K562 (cell line): Measurements from ENCODE around the gene DOK3. TPM values are rescaled to one million over a fixed set of nuclear protein-coding genes. Genes with fewer than 3 reads are reported as not detected.

ENCODE experiments used
- CBX3 ChIP-seq, 2 experiments: IDR thresholded peaks; 1 replicate in 1 of 2; 2 replicates in 1 of 2; pipeline ENCODE4 v1.6.1; 2012; ENCODE audit warnings: inconsistent platforms in 2 of 2, low read length in 2 of 2, borderline replicate concordance in 1 of 2, control low read depth in 1 of 2
- CC2D1A ChIP-seq: fragments of 450-650 bp; IDR thresholded peaks from 2 replicates; pipeline ENCODE4 v1.6.1; 2017; ENCODE audit warnings: mild to moderate bottlenecking
- CCNT2 ChIP-seq: IDR thresholded peaks from 2 replicates; pipeline ENCODE4 v1.6.1; 2011; ENCODE audit warnings: borderline replicate concordance, low read depth, mild to moderate bottlenecking, moderate library complexity, mixed read lengths, low read length; ENCODE audit not compliant: insufficient read length; ENCODE audit errors: extremely low read depth
- CREB1 ChIP-seq, 2 experiments: sonication (generic) in 1 of 2; formaldehyde crosslinking in 1 of 2; IDR thresholded peaks; 2 replicates each; pipeline versions ENCODE4 v1.6.1 to v1.8.0; 2012 to 2022; ENCODE audit warnings: inconsistent platforms in 1 of 2, mild to moderate bottlenecking in 1 of 2, missing genetic modification reagents in 1 of 2, moderate library complexity in 1 of 2
- E2F3 ChIP-seq: fragments of 250-450 bp; sonication (Bioruptor Pico); IDR thresholded peaks from 2 replicates; pipeline ENCODE4 v1.4.0; 2020; ENCODE audit warnings: mild to moderate bottlenecking
- ELF1 ChIP-seq: fragments of 200-800 bp; sonication (Bioruptor generic); IDR thresholded peaks from 2 replicates; pipeline ENCODE4 v1.6.1; 2016; ENCODE audit warnings: missing genetic modification characterization, missing compliant biosample characterization
- ELF2 ChIP-seq: fragments of 250-450 bp; sonication (Bioruptor Pico); IDR thresholded peaks from 2 replicates; pipeline ENCODE4 v1.5.0; 2021; ENCODE audit warnings: mild to moderate bottlenecking
- ETV1 ChIP-seq: fragments of 450-650 bp; conservative IDR thresholded peaks from 2 replicates; pipeline ENCODE4 v1.6.1; 2016; ENCODE audit warnings: missing genetic modification characterization, control low read depth, low read depth, missing compliant biosample characterization
- FOXO4 ChIP-seq: fragments of 450-650 bp; formaldehyde crosslinking; IDR thresholded peaks from 2 replicates; pipeline ENCODE4 v1.4.0; 2020; ENCODE audit warnings: mild to moderate bottlenecking, moderate library complexity
- KAT2B ChIP-seq: IDR thresholded peaks from one replicate; pipeline ENCODE4 v1.6.1; 2012; ENCODE audit warnings: low read depth, mild to moderate bottlenecking, control low read depth, inconsistent platforms, low read length, moderate library complexity
- KLF6 ChIP-seq: fragments of 250-450 bp; sonication (Bioruptor Pico); IDR thresholded peaks from 2 replicates; pipeline ENCODE4 v1.4.0; 2020; ENCODE audit warnings: mild to moderate bottlenecking, moderate library complexity, borderline replicate concordance
- MYC ChIP-seq, 2 experiments: fragments of 250-450 bp in 1 of 2; sonication (Bioruptor Pico) in 1 of 2; IDR thresholded peaks; 2 replicates each; pipeline versions ENCODE4 v1.5.1 to v1.6.1; 2012 to 2021; ENCODE audit warnings: low read depth in 2 of 2, borderline replicate concordance in 1 of 2, improper control_type of control experiment in 1 of 2, low read length in 1 of 2, mild to moderate bottlenecking in 1 of 2, moderate library complexity in 1 of 2
- NR1H2 ChIP-seq: sonication (generic); formaldehyde crosslinking; IDR thresholded peaks from 2 replicates; pipeline ENCODE4 v1.4.0; 2020; ENCODE audit warnings: mild to moderate bottlenecking, missing genetic modification reagents
- RBM15 ChIP-seq: fragments of 200-400 bp; formaldehyde crosslinking; IDR thresholded peaks from 2 replicates; pipeline ENCODE4 v1.6.1; 2018; ENCODE audit warnings: mild to moderate bottlenecking, low read length, moderate library complexity; ENCODE audit not compliant: insufficient read depth
- SP1 ChIP-seq: sonication (generic); formaldehyde crosslinking; IDR thresholded peaks from 2 replicates; pipeline ENCODE4 v1.8.1; 2022; ENCODE audit warnings: mild to moderate bottlenecking, missing genetic modification reagents
- SRF ChIP-seq, 2 experiments: fragments of 250-450, 450-650 bp in 1 of 2; sonication (Bioruptor Pico) in 1 of 2; sonication (generic) in 1 of 2; formaldehyde crosslinking; IDR thresholded peaks; 2 replicates each; pipeline versions ENCODE4 v1.5.0 to v1.5.1; 2020 to 2022; ENCODE audit warnings: mild to moderate bottlenecking in 1 of 2, missing genetic modification reagents in 1 of 2
- TEAD4 ChIP-seq, 2 experiments: sonication (generic) in 1 of 2; formaldehyde crosslinking in 1 of 2; IDR thresholded peaks; 2 replicates each; pipeline versions ENCODE4 v1.6.1 to v1.8.0; 2012 to 2022; ENCODE audit warnings: borderline replicate concordance in 1 of 2, inconsistent platforms in 1 of 2, low read length in 1 of 2, mild to moderate bottlenecking in 1 of 2, missing genetic modification reagents in 1 of 2
- ZBTB43 ChIP-seq: sonication (generic); formaldehyde crosslinking; IDR thresholded peaks from 2 replicates; pipeline ENCODE4 v1.8.0; 2023; ENCODE audit warnings: mild to moderate bottlenecking, missing genetic modification reagents
- polyA plus RNA-seq, 8 experiments: library from polyadenylated mRNA; depleted of rRNA in 4 of 8; stranded (reverse) in 5 of 8; unstranded in 3 of 8; fragments of >200 nt; fragmentation: Nextera tagmentation in 2 of 8; fragmentation: Illumina TruSeq in 1 of 8; extraction: Ambion mirVana in 2 of 8; extraction: Trizol in 1 of 8; gene quantifications; 2 replicates each; pipeline versions ENCODE4 v1.2.1 to v1.2.3, GENCODE V29; 2011 to 2014; ENCODE audit warnings: inconsistent platforms in 1 of 8, missing spikeins in 1 of 8
- total RNA-seq, 7 experiments: library from RNA; depleted of rRNA in 6 of 7; stranded (reverse); fragments of >200 nt in 6 of 7; fragmentation: Illumina TruSeq in 2 of 7; extraction: Trizol in 2 of 7; gene quantifications; 2 replicates each; pipeline versions ENCODE4 v1.2.1 to v1.2.3, GENCODE V29; 2011 to 2021; ENCODE audit warnings: low replicate concordance in 1 of 7
- TF ChIP-seq, protein P1 (sequence below): fragments of 250-450 bp; sonication (Bioruptor Pico); IDR thresholded peaks from 2 replicates; pipeline ENCODE4 v1.5.0; 2021; ENCODE audit warnings: mild to moderate bottlenecking, borderline replicate concordance
- TF ChIP-seq, protein P2 (sequence below): fragments of 200-800 bp; sonication (Bioruptor generic); IDR thresholded peaks from 2 replicates; pipeline ENCODE4 v1.6.1; 2017; ENCODE audit warnings: missing genetic modification characterization, missing compliant biosample characterization

Gene DOK3
- total and polyA plus RNA-seq, 9 of the 15 experiments (the other 6 are each of a cell fraction or from before 2014, with no cell fraction given): 1.3 to 23.0 (median 8.0) TPM

DNA sequence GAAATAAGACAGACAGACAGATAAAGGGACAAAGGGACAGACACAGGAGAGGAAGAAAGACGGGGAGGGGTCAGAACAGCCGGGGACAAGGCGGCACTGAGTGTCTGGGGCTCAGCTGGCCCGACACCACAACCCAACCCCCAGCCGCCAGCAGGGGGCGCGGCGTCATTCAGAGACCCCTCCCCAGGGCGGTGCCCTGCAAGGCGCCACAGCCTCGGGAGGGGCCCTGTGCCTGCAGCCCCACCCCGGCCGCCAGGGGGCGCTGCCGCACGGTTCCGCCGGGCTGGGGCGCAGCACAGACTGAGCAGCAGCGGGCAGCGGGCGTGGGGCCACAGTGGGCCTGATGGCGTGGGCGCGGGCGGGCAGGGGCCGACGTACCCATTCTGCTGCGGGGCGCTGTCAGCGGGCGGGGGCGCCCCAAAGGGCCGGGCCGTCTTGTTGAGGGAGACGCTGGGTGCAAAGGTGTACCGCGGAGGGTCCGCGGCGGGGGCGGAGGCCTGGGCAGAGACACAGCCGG, 18.1 kb downstream of the DOK3 start (continued):
- TF ChIP-seq CBX3 (IDR thresholded peaks at IDR 0.05; ENCODE audit: borderline replicate concordance in 1 of 2, low read length in 2 of 2) (no peak), CREB1 (IDR thresholded peaks at IDR 0.05) (peak; percentile 53), CREB1 (CRISPR knock-in tag; IDR thresholded peaks at IDR 0.05) (peak; percentile 78), SRF (CRISPR knock-in tag; IDR thresholded peaks at IDR 0.05) (peak in 1 of 2 experiments; percentile 85; a peak in 3 of 4 replicates), NR1H2 (CRISPR knock-in tag) (no peak), KLF6 (CRISPR knock-in tag) (no peak; the same call in 1 of the 2 replicates), MYC (IDR thresholded peaks at IDR 0.05; ENCODE audit: low read depth, low read length) (peak; percentile 69), MYC (CRISPR knock-in tag; IDR thresholded peaks at IDR 0.05; ENCODE audit: borderline replicate concordance, low read depth) (no peak), ZBTB43 (no peak), SP1 (CRISPR knock-in tag) (peak; percentile 72; the same call in 1 of the 2 replicates), TEAD4 (IDR thresholded peaks at IDR 0.05; ENCODE audit: low read length) (0 out of 2 replicates have a peak, but pooled peaks have one; percentile 13), TEAD4 (CRISPR knock-in tag; IDR thresholded peaks at IDR 0.05; ENCODE audit: borderline replicate concordance) (no peak), ELF2 (CRISPR knock-in tag) (no peak), E2F3 (CRISPR knock-in tag) (no peak), CCNT2 (peak; percentile 88), KAT2B (no peak), CC2D1A (no peak), ETV1 (no peak), RBM15 (0 out of 2 replicates have a peak, but pooled peaks have one; percentile 63), FOXO4 (CRISPR knock-in tag) (no peak), ELF1 (no peak)
- TF ChIP-seq, protein P1, sequence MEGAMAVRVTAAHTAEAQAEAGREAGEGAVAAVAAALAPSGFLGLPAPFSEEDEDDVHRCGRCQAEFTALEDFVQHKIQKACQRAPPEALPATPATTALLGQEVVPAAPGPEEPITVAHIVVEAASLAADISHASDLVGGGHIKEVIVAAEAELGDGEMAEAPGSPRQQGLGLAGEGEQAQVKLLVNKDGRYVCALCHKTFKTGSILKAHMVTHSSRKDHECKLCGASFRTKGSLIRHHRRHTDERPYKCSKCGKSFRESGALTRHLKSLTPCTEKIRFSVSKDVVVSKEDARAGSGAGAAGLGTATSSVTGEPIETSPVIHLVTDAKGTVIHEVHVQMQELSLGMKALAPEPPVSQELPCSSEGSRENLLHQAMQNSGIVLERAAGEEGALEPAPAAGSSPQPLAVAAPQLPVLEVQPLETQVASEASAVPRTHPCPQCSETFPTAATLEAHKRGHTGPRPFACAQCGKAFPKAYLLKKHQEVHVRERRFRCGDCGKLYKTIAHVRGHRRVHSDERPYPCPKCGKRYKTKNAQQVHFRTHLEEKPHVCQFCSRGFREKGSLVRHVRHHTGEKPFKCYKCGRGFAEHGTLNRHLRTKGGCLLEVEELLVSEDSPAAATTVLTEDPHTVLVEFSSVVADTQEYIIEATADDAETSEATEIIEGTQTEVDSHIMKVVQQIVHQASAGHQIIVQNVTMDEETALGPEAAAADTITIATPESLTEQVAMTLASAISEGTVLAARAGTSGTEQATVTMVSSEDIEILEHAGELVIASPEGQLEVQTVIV: no peak
- TF ChIP-seq, protein P2, sequence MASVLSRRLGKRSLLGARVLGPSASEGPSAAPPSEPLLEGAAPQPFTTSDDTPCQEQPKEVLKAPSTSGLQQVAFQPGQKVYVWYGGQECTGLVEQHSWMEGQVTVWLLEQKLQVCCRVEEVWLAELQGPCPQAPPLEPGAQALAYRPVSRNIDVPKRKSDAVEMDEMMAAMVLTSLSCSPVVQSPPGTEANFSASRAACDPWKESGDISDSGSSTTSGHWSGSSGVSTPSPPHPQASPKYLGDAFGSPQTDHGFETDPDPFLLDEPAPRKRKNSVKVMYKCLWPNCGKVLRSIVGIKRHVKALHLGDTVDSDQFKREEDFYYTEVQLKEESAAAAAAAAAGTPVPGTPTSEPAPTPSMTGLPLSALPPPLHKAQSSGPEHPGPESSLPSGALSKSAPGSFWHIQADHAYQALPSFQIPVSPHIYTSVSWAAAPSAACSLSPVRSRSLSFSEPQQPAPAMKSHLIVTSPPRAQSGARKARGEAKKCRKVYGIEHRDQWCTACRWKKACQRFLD: 0 out of 2 replicates have a peak, but pooled peaks have one; percentile 32
